KOPT-K1 (cell line): Measurements from ENCODE around the gene ABL1.

Experiments used
- H3K27ac ChIP-seq: fragments of 200-600 bp; sonication (generic); 2 replicates; pipeline ENCODE4 v1.5.1; 2016; ENCODE audit warnings: antibody characterized with exemption, mild to moderate bottlenecking, low read depth, low read length; ENCODE audit not compliant: poor library complexity, severe bottlenecking
- H3K36me3 ChIP-seq: fragments of 200-600 bp; sonication (generic); 2 replicates; pipeline ENCODE4 v1.5.1; 2017; ENCODE audit warnings: antibody characterized with exemption, mild to moderate bottlenecking, low read length, moderate library complexity; ENCODE audit not compliant: insufficient read depth
- H3K9me3 ChIP-seq: fragments of 200-600 bp; sonication (generic); 2 replicates; pipeline ENCODE4 v1.5.1; 2017; ENCODE audit warnings: antibody characterized with exemption, low read length, mild to moderate bottlenecking; ENCODE audit not compliant: insufficient read depth, poor library complexity, severe bottlenecking

ABL1 gene

DNA sequence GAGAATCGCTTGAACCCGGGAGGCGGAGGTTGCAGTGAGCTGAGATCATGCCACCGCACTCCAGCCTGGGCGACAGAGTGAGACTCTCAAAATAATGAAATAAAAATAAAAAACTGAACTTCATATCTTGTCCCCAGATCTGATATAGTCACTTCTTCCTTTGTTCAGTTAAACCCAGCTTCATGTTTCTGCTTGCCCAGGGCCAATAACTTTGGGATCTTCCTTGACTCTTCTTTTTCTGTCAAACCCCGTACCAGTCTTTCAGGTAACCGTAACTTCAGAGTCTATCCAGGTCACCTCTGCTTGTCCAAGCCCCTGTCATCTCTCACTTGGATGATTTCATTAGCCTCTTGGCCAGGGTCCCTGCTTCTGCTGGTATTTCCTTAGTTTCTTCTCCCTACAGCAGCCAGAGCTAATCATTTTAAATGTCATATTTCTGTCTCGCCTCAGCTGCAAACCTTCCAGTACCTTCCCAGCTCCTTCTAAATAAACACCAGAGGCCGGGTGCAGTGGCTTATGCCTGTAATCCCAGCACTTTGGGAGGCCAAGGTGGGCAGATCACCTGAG lies 19.7 kb upstream of the ABL1 start:
- Histone ChIP-seq H3K36me3 (no peaks in the 10 kb centered on the region), H3K9me3 (peaks cover 3% of the 10 kb centered on the region), H3K27ac (no peak overlapping the region)

DNA sequence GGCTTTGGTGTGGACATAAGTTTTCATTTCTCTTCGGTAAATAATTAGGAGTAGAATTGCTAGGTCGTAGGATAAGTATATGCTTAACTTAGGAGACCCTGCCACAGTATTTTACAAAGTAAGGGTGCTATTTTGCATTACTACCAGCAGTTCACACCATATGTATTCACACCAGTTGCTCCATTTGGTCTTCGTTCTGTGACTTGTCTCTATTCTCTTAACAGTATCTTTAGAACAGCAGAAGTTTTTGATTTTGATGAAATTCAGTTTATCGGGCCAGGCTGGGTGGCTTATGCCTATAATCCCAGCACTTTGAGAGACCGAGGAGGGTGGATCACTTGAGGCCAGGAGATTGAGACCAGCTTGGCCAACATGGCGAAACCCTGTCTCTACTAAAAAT lies 17.1 kb upstream of the ABL1 start:
- no peaks in the 10 kb centered on the region for H3K36me3 ChIP-seq

DNA sequence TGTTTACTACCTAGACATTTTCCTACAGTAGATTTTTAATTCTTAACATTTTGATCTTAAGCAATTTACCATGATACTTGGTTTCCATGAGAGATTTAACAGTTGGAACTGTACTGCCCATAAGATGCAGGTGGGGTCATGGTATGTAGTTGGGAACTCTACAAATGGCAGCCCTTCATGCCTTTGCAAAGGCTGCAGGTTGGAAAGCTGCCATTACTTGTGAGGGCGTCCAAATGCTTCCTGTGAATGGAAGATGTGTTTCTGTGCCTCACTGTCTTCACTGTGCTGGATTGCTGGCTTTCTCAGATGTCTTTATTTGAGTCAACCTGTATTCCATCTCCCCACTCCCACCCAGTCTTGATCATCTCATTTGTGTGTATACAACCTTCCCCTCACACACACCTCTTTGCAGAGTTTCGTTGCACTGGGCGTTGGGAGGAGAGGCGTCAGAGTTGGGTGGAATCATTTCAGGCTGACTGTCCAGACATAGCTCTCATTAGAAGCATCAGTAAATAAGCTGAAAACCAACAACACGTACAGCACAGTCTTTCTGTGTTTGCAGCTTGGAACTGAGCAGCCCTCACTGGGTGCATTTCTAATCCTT lies 14.8 kb upstream of the ABL1 start:
- Histone ChIP-seq H3K9me3 (no peaks in the 10 kb centered on the region), H3K27ac (no peak overlapping the region), H3K36me3 (no peaks in the 10 kb centered on the region)

More for the DNA sequence above, 17.1 kb upstream of the ABL1 start:
- Histone ChIP-seq H3K27ac (no peak overlapping the region), H3K9me3 (no peaks in the 10 kb centered on the region)

DNA sequence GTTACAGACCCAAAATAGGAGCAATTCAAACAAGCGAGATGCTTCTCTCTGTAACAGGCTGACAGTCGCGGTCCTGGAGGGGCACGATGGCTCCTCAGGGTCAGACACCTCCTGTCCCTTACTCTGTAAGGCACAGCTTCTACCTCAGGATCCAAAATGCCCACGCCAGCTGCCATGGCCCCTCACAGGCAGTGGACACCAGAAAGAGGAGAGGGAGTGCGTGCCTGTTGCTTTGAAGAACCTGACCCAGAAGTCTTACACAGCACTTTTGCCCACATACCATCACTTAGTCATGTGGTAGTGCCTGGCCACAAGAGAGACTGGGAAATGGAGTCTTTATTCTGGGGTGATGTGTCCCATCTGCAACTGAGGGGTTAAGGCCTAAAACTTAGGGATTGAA lies 11.6 kb upstream of the ABL1 start:
- Histone ChIP-seq H3K27ac (no peak overlapping the region), H3K36me3 (no peaks in the 10 kb centered on the region)

DNA sequence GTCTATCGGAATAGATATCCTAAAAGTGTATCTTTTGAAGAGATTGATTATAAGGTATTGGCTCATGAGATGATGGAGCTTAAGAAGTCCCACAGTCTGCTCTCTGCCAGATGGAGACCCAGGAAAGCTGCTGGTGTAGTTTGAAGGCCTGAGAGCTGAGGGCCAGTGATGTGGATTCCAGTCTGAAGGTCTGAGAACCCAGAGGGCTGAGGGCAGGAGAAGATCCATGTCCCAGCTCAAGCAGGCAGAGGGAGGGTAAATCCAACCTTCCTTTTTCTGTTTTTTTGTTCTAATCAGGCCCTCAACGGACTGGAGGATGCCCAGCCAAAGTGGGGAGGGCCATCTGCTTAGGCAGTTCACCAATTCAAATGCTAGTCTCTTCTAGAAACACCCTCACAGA lies 11.0 kb upstream of the ABL1 start:
- no peak overlapping the region for H3K27ac ChIP-seq
- peaks cover 11% of the 10 kb centered on the region for H3K9me3 ChIP-seq
- no peaks in the 10 kb centered on the region for H3K36me3 ChIP-seq

More for the DNA sequence above, 11.6 kb upstream of the ABL1 start:
- H3K9me3 ChIP-seq, result peaks cover 4% of the 10 kb centered on the region

DNA sequence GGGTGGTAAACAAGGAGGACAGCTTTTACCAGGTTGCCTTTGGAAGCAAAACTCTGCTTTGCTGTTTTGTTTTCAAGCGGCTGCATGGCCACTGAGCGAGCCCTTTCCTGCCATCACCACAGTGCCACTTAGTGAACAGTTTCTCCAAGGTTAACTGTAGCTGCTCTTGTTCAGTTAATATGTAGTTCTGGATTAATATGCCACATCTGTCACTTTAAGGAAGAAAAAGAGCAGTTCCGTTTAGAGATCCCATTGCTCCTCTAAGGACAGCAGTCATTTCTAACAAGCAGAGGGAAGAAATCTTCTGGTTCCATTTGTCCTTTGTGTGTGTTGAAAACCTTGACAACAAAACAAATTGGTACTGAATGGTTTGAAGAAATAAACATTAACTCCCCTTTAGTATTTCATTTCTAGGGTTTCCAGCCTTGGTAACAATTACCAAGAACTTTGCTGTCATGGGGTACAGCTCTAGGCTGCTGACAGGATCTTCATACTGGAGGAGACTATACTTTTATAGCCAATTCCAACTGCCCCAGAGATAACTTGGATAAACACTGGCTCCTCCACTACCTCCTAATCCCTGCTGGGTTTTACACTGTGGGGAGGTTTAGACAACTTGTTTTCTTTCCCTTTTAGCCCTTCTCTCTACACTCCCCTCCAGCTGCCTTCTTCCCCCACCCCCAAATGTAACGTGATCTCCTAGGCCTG lies 10.3 kb upstream of the ABL1 start:
- no peak overlapping the region for H3K27ac ChIP-seq
- peaks cover 14% of the 10 kb centered on the region for H3K9me3 ChIP-seq
- no peaks in the 10 kb centered on the region for H3K36me3 ChIP-seq

DNA sequence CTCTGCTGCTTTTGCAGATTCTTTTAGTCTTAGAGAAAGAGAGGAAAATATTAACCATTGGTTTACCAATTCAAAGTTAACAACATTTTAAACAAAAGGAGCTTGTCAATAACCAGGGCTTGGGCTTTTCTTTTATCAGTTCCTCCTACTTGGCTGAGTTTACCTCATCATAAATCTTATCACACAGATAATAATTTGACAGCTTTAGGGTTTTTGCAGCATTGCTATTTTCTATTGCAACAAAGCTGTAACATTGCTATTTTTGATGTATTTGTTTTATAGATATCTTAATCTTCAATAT lies 9.8 kb upstream of the ABL1 start:
- no peak overlapping the region for H3K27ac ChIP-seq
- H3K36me3 ChIP-seq, result no peaks in the 10 kb centered on the region
- peaks cover 14% of the 10 kb centered on the region for H3K9me3 ChIP-seq

DNA sequence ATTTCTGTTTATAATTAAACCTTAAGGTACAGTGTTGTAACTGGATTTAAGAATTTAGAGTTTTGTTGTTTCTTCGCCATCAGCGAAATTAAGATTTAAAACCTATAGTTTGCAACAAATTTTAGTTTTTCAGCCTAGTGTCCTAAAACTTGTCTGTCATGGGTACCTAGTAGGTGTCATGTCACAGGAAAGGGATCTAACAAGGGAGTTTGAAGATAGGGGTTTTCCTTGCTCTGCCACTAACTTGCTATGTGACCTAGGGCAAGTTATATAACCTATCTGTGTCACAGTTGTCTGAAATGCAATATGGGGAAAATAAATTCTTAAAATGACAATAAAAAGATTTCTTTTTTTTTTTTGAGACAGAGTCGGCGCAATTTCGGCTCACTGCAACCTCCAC lies 9.2 kb upstream of the ABL1 start:
- Histone ChIP-seq H3K27ac (no peak overlapping the region), H3K36me3 (no peaks in the 10 kb centered on the region), H3K9me3 (peaks cover 14% of the 10 kb centered on the region)

DNA sequence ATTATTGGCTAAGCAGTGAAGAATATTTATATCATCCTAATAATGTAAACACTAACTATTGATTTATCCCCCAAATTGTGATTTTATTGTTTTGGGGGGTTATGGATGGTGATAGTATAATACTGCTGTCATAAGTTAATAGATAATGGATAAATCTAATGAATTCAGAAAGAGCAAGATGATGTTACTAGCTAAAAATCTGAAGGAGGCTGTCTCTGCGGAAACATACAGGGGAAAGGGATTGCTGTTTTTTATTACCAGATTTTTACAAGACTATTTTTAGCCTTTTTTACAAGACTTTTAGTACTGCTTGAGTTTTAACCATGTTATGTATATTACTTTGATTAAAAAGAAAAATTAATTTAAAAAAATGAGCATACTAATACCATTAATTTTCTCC lies 5.3 kb upstream of the ABL1 start:
- Histone ChIP-seq H3K27ac (no peak overlapping the region), H3K36me3 (no peaks in the 10 kb centered on the region), H3K9me3 (peaks cover 14% of the 10 kb centered on the region)

DNA sequence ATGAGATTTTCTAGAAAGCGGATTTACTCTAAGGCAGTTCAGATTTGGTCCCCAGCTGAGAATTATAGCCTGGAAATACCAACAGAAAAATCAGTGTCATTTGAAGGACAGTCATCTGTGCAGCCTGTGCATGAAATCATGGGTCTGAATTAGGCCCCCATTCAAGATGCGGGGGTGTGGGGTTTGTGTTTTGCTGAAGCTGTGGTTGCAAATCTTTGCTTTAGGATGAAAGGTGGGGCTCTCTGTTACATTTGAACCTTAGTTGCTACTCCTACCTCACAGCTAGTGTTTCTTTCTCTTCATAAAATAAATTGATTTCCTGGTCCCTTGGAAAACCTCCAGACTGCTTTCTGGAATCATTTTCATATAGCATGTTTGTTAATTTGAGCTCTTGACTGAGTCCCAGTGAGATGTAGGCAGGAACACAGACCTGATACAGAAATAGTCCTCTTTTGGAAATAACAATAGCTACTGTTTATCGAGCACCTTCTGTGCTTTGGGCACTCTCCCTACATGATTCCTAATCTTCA lies 4.8 kb upstream of the ABL1 start:
- Histone ChIP-seq H3K27ac (no peak overlapping the region), H3K9me3 (peaks cover 14% of the 10 kb centered on the region), H3K36me3 (no peaks in the 10 kb centered on the region)

DNA sequence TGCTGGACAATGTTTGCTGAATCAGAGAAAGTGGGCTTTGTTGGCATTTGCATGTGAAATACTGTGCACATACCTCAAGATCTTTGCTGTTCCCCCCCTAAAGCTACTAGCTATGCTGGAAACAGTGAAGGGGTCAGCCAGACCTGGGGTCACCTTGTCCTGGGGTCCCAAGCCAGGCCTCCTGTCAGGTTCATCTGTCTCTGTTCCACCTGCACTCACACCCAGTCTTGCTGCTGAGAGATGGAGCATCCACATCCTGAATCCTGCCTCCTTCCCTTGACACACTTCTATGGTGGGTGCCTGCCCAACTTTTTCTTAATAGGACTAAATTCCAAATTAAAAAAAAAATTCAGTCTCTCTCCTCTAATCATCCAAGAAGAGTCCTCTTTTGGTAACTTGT lies 4.0 kb upstream of the ABL1 start:
- Histone ChIP-seq H3K27ac (no peak overlapping the region), H3K9me3 (peaks cover 14% of the 10 kb centered on the region)

DNA sequence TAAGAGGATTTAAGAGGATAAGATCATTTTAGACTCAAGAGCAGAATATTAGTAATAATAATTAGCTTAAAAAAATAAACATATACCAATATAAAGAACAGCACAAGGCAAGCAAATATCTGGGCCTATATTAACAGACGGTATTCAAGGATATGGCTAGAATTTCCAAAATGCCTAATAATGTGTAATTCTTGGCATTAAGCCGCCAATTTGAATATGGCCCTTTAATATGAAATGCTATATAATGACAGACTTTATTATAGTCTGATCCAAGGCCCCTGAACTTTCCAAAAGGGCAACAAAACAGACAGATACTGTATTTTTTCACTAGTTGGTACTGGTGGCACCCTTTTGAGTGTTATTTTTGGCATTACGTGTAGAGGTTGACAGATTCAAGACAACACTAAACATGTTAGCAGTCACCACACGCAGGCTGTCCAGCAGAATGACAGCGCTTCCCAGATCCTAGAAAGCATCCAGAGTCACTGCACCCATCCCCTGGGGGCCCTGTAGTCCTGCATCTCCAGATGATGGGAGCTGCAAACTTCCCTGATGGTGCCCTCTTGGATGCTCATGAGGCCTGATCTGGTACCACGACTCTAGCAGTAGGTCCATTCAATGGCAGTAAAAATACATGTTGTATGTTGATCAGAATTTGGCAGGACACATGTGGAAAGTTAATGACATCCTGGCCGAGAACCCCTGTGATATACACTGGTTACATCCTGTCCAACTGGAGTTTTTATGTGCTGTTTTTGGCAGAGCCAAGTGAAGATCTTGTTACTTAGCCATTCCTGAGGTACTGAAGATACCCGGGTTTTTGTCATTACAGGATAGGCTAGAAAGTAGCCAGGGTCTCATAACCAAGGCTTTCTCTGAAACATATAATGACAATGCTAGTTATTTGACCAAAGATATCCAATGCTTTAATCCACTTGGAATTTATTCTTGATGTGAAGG lies 1.7 kb upstream of the ABL1 start:
- no peaks in the 10 kb centered on the region for H3K36me3 ChIP-seq
- peaks cover 11% of the 10 kb centered on the region for H3K9me3 ChIP-seq
- H3K27ac ChIP-seq, result no peak overlapping the region

More for the DNA sequence above, 4.0 kb upstream of the ABL1 start:
- no peaks in the 10 kb centered on the region for H3K36me3 ChIP-seq

DNA sequence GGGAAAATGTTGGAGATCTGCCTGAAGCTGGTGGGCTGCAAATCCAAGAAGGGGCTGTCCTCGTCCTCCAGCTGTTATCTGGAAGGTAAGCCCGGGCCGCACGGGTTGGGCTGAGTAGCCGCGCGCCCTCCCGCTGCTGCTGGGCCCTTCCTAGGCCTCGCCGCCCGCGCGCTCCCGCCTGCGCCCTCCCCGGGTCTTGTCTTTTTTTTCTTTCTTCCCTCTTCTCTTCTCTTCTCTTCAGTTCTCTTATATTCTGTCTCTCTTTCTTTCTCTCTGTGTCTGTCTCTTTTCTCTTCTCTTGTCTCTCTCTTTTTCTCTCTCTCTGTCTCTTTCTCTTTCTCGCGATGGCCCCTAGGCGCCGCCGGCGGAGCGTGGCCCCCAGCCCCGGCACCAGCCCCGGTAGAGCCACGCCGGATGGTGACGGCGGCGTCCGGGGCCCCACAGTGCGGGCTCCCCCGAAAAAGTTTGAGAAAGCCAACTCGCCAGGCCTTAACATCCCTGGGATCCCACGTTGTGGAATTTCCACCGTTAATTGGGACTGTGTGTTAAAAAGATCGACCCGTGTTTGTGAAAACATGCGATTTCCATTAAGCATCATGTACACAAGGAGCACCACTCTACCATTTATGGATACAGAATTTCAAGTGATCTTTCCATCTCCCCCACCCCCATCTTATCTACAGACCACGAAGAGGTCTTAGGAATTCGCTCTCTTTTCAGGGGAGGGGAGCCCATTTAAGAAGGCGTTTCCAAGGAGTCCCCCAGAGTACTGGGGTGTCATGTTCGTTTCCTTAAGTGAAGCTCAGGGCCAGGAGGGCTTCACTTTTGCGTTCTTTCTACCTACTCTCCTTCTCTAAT lies 616 bp downstream of the ABL1 start:
- Histone ChIP-seq H3K9me3 (no peaks in the 10 kb centered on the region), H3K27ac (peak overlapping the region; percentile 69), H3K36me3 (no peaks in the 10 kb centered on the region)

DNA sequence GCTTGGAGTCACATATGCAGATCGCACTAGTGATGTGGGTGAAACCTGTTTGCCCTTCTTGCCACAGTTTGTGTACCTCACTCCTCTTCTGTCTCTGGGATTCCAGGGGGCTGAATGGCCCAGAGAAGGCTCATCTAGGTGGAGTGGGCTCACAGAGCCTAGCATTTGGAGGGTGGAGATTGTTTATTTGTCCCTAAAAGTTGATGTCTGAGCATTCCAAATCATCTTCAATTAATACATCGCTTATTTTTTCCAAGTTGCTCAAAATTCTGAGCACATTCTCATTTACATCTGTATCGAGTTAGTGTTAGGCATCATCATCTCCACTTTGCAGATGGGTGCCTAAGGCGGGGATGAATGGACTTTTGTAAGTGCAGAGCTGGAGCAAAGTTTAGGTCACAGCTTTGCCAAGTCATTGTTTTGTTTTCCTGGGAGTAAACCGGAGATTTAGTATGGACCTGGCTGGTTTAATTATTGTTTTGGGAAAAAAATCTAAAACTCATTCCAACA lies 2.0 kb downstream of the ABL1 start:
- Histone ChIP-seq H3K9me3 (no peaks in the 10 kb centered on the region), H3K36me3 (no peaks in the 10 kb centered on the region), H3K27ac (no peak overlapping the region)
